GDM1 (cell line): ENCODE data around the gene MS4A8.
"Not testable (repeated sequence)": the region's sequence is repeated elsewhere in the genome, so short reads cannot be mapped to it uniquely, and the experiment has no call there.

ENCODE experiments used
- DNase-seq: peaks from one replicate; lab custom pipeline; 2025; lab: John Stamatoyannopoulos, UW

MS4A8 gene

GRCh38 chr11:60725592-60725991 is 26.2 kb downstream of the MS4A8 start:
- no peak for DNase-seq

GRCh38 chr11:60731586-60731985 is 32.2 kb downstream of the MS4A8 start:
- DNase-seq: no peak

- no peak for DNase-seq
Measured at GRCh38 chr11:60734279-60734678, 34.9 kb downstream of the MS4A8 start.

GRCh38 chr11:60739114-60739513 is 39.7 kb downstream of the MS4A8 start:
- no peak for DNase-seq

GRCh38 chr11:60740573-60740972 is 41.2 kb downstream of the MS4A8 start:
- DNase-seq: no peak

GRCh38 chr11:60741421-60741820 is 42.0 kb downstream of the MS4A8 start:
- DNase-seq: no peak

- no peak for DNase-seq
Measured at GRCh38 chr11:60743058-60743457, 43.6 kb downstream of the MS4A8 start.

- no peak for DNase-seq
Measured at GRCh38 chr11:60744114-60744513, 44.7 kb downstream of the MS4A8 start.

- no peak for DNase-seq
Measured at GRCh38 chr11:60747359-60747873, 48.0 kb downstream of the MS4A8 start.

- DNase-seq: no peak
Measured at GRCh38 chr11:60748225-60748624, 48.8 kb downstream of the MS4A8 start.

GRCh38 chr11:60748821-60749220 is 49.4 kb downstream of the MS4A8 start:
- no peak for DNase-seq

- DNase-seq: no peak
Measured at GRCh38 chr11:60750911-60751310, 51.5 kb downstream of the MS4A8 start.

- DNase-seq: no peak
Measured at GRCh38 chr11:60753309-60753708, 53.9 kb downstream of the MS4A8 start.

- DNase-seq: no peak
Measured at GRCh38 chr11:60754887-60755286, 55.5 kb downstream of the MS4A8 start.

GRCh38 chr11:60756307-60757032 is 57.1 kb downstream of the MS4A8 start, which contains the start of gene MS4A15:
MS4A15 (plus strand) TSS chr11:60756867; CDS start chr11:60763734, 6,867 bp downstream.
- DNase-seq: no peak

GRCh38 chr11:60757231-60757800 is 57.9 kb downstream of the MS4A8 start:
- no peak for DNase-seq

- DNase-seq: not testable (repeated sequence)
Measured at GRCh38 chr11:60758671-60759070, 59.3 kb downstream of the MS4A8 start.

GRCh38 chr11:60759438-60760225 is 60.2 kb downstream of the MS4A8 start:
- DNase-seq: peak; percentile 73

- DNase-seq: no peak
Measured at GRCh38 chr11:60761436-60762190, 62.2 kb downstream of the MS4A8 start.

- DNase-seq: no peak
Measured at GRCh38 chr11:60762851-60763691, 63.7 kb downstream of the MS4A8 start.
